Mesenchymal stem cell (in vitro differentiated cells and primary cell): Measurements from ENCODE around the gene TAMM41.

Experiments used
- DNase-seq: peaks from one replicate; pipeline ENCODE4 v3.0.0-alpha.2; 2013
- H2AFZ ChIP-seq: one replicate; pipeline ENCODE4 v1.6.1; 2013; ENCODE audit warnings: low read depth, mild to moderate bottlenecking, control low read depth, inconsistent platforms, low read length, moderate library complexity
- H2AK5ac ChIP-seq: 2 replicates; pipeline ENCODE4 v1.6.1; 2013; ENCODE audit warnings: low read length, moderate library complexity, mild to moderate bottlenecking, inconsistent platforms; ENCODE audit not compliant: severe bottlenecking
- H2BK120ac ChIP-seq: one replicate; pipeline ENCODE4 v1.6.1; 2013; ENCODE audit warnings: low read depth, mild to moderate bottlenecking, inconsistent platforms, low read length, moderate library complexity
- H2BK12ac ChIP-seq, 2 experiments: one replicate each; pipeline ENCODE4 v1.6.1; 2013; ENCODE audit warnings: inconsistent platforms in 2 of 2, low read length in 2 of 2, mild to moderate bottlenecking in 2 of 2, moderate library complexity in 2 of 2, control low read depth in 1 of 2
- H2BK15ac ChIP-seq: one replicate; pipeline ENCODE4 v1.6.1; 2013; ENCODE audit warnings: mild to moderate bottlenecking, low read depth, inconsistent platforms; ENCODE audit not compliant: poor library complexity, severe bottlenecking
- H2BK5ac ChIP-seq: 2 replicates; pipeline ENCODE4 v1.6.1; 2013; ENCODE audit warnings: low read depth, mild to moderate bottlenecking, low read length, control low read depth, inconsistent platforms; ENCODE audit not compliant: poor library complexity, severe bottlenecking
- H3K14ac ChIP-seq, 2 experiments: one replicate each; pipeline ENCODE4 v1.6.1; 2013; ENCODE audit warnings: inconsistent platforms in 2 of 2, low read length in 2 of 2, control low read depth in 1 of 2, mild to moderate bottlenecking in 1 of 2, moderate library complexity in 1 of 2
- H3K18ac ChIP-seq, 2 experiments: one replicate each; pipeline ENCODE4 v1.6.1; 2013; ENCODE audit warnings: inconsistent platforms in 2 of 2, low read length in 2 of 2, control low read depth in 1 of 2, low read depth in 1 of 2, mild to moderate bottlenecking in 1 of 2
- H3K23ac ChIP-seq, 2 experiments: one replicate each; pipeline ENCODE4 v1.6.1; 2013; ENCODE audit warnings: inconsistent platforms in 2 of 2, low read length in 2 of 2, mild to moderate bottlenecking in 2 of 2, moderate library complexity in 2 of 2, control low read depth in 1 of 2
- H3K27ac ChIP-seq: 2 replicates; pipeline ENCODE4 v1.5.1; 2013; ENCODE audit warnings: mild to moderate bottlenecking, moderate library complexity, low read length, control low read depth, inconsistent platforms; ENCODE audit not compliant: poor library complexity, severe bottlenecking
- H3K27me3 ChIP-seq, 2 experiments: 2 replicates each; pipeline versions ENCODE4 v1.6.1 to v1.7.0; 2013; ENCODE audit warnings: low read length in 2 of 2, mild to moderate bottlenecking in 2 of 2, moderate library complexity in 2 of 2, control low read depth in 1 of 2, inconsistent platforms in 1 of 2; ENCODE audit not compliant: control insufficient read depth in 1 of 2, insufficient read depth in 1 of 2
- H3K36me3 ChIP-seq, 2 experiments: 2 replicates each; pipeline versions ENCODE4 v1.6.1 to v1.7.0; 2013; ENCODE audit warnings: low read length in 2 of 2, control low read depth in 1 of 2, inconsistent platforms in 1 of 2, low read depth in 1 of 2, mild to moderate bottlenecking in 1 of 2; ENCODE audit not compliant: insufficient read depth in 2 of 2, control insufficient read depth in 1 of 2
- H3K4ac ChIP-seq, 2 experiments: one replicate each; pipeline ENCODE4 v1.6.1; 2013; ENCODE audit warnings: inconsistent platforms in 2 of 2, low read length in 2 of 2, mild to moderate bottlenecking in 2 of 2, moderate library complexity in 2 of 2, control low read depth in 1 of 2, low read depth in 1 of 2
- H3K4me1 ChIP-seq: 2 replicates; pipeline ENCODE4 v1.6.1; 2013; ENCODE audit warnings: low read depth, low read length, control low read depth; ENCODE audit not compliant: control insufficient read depth, insufficient read depth
- H3K4me2 ChIP-seq: 2 replicates; pipeline ENCODE4 v1.6.1; 2013; ENCODE audit warnings: low read length, mild to moderate bottlenecking, inconsistent platforms; ENCODE audit not compliant: poor library complexity, severe bottlenecking
- H3K4me3 ChIP-seq, 2 experiments: 2 replicates each; pipeline versions ENCODE4 v1.5.1 to v1.7.0; 2013; ENCODE audit warnings: low read length in 2 of 2, mild to moderate bottlenecking in 2 of 2, control low read depth in 1 of 2, low read depth in 1 of 2; ENCODE audit not compliant: insufficient read depth in 1 of 2
- H3K79me1 ChIP-seq: replicated peaks from 2 replicates; pipeline ENCODE4 v1.6.1; 2013; ENCODE audit warnings: mild to moderate bottlenecking, control low read depth, low read length, inconsistent platforms; ENCODE audit not compliant: poor library complexity, severe bottlenecking
- H3K9ac ChIP-seq: 2 replicates; pipeline ENCODE4 v1.7.0; 2013; ENCODE audit warnings: mild to moderate bottlenecking, low read length, moderate library complexity
- H3K9me3 ChIP-seq: 2 replicates; pipeline ENCODE4 v1.7.0; 2013; ENCODE audit warnings: mild to moderate bottlenecking, low read length; ENCODE audit not compliant: control insufficient read depth
- H4K8ac ChIP-seq: one replicate; pipeline ENCODE4 v1.6.1; 2013; ENCODE audit warnings: inconsistent platforms, mild to moderate bottlenecking, low read length, moderate library complexity
- H4K91ac ChIP-seq: one replicate; pipeline ENCODE4 v1.6.1; 2013; ENCODE audit warnings: mild to moderate bottlenecking, low read length, inconsistent platforms
- WGBS: methylation state at CpG from one replicate; pipeline ENCODE4 v1.1.7; 2013; ENCODE audit warnings: mixed read lengths; 5-methylcytosine and 5-hydroxymethylcytosine counted together

Gene TAMM41

GRCh38 chr3:11850003-11850402, 3.3 kb upstream of the TAMM41 start:
- Histone ChIP-seq H3K14ac (no peak overlapping the region), H2BK5ac (no peak overlapping the region), H3K27me3 (peaks cover 20 to 27% of the 10 kb centered on the region in 2 experiments), H3K4me3 (no peak overlapping the region), H3K79me1 (peaks cover 2% of the 10 kb centered on the region), H2BK15ac (no peak overlapping the region), H3K9me3 (peaks cover 15% of the 10 kb centered on the region), H3K23ac (no peak overlapping the region), H3K4me1 (no peaks in the 10 kb centered on the region), H2AK5ac (no peak overlapping the region), H3K9ac (no peak overlapping the region), H2AFZ (no peak overlapping the region), H3K27ac (no peak overlapping the region), H2BK12ac (no peak overlapping the region), H2BK120ac (no peak overlapping the region), H4K8ac (no peak overlapping the region), H3K18ac (no peak overlapping the region), H4K91ac (no peak overlapping the region), H3K4me2 (no peak overlapping the region), H3K36me3 (no peaks in the 10 kb centered on the region), H3K4ac (no peak overlapping the region)
- DNase-seq, result no peak
- WGBS, result 60% methylated on average over 4 of the region's 4 CpGs

GRCh38 chr3:11847607-11848006, 922 bp upstream of the TAMM41 start:
- Histone ChIP-seq H2BK120ac (no peak overlapping the region), H2AK5ac (no peak overlapping the region), H3K9me3 (no peaks in the 10 kb centered on the region), H3K14ac (no peak overlapping the region), H3K27me3 (peaks cover 10 to 15% of the 10 kb centered on the region in 2 experiments), H2BK5ac (no peak overlapping the region), H3K23ac (no peak overlapping the region), H3K9ac (peak overlapping the region; percentile 96), H3K36me3 (peaks cover 10 to 19% of the 10 kb centered on the region in 2 experiments), H4K8ac (no peak overlapping the region), H3K4me3 (no peak overlapping the region), H4K91ac (no peak overlapping the region), H3K79me1 (peaks cover 10% of the 10 kb centered on the region), H2BK12ac (no peak overlapping the region), H2BK15ac (no peak overlapping the region), H3K4ac (no peak overlapping the region), H2AFZ (no peak overlapping the region), H3K4me1 (peaks cover 2% of the 10 kb centered on the region), H3K27ac (no peak overlapping the region), H3K18ac (no peak overlapping the region), H3K4me2 (no peak overlapping the region)
- no peak for DNase-seq
- 59% methylated on average over 1 of the region's 1 CpG for WGBS

- Histone ChIP-seq H3K4me1 (peaks cover 2% of the 10 kb centered on the region), H2BK15ac (no peak overlapping the region), H3K27ac (no peak overlapping the region), H4K91ac (no peak overlapping the region), H4K8ac (no peak overlapping the region), H2BK120ac (no peak overlapping the region), H3K4ac (peak overlapping the region in 1 of 2 experiments; percentile 27), H2BK12ac (no peak overlapping the region), H3K79me1 (peaks cover 14% of the 10 kb centered on the region), H3K9ac (peak overlapping the region; percentile 96), H2AK5ac (no peak overlapping the region), H3K18ac (no peak overlapping the region), H3K14ac (no peak overlapping the region), H3K27me3 (no peaks in the 10 kb centered on the region), H3K36me3 (peaks cover 20 to 34% of the 10 kb centered on the region in 2 experiments), H3K4me3 (peak overlapping the region in 1 of 2 experiments; percentile 99), H2AFZ (no peak overlapping the region), H3K23ac (no peak overlapping the region), H3K4me2 (peak overlapping the region; percentile 68), H2BK5ac (no peak overlapping the region), H3K9me3 (no peaks in the 10 kb centered on the region)
- DNase-seq, result no peak
- 46% methylated on average over 4 of the region's 5 CpGs for WGBS
These were observed 1.0 kb downstream of the TAMM41 start for GRCh38 chr3:11845651-11846050.

- Histone ChIP-seq H3K27ac (no peak overlapping the region), H4K8ac (no peak overlapping the region), H3K18ac (no peak overlapping the region), H2AFZ (no peak overlapping the region), H3K4me1 (peaks cover 2% of the 10 kb centered on the region), H2BK12ac (no peak overlapping the region), H3K79me1 (peaks cover 20% of the 10 kb centered on the region), H3K4ac (no peak overlapping the region), H3K36me3 (peaks cover 26 to 42% of the 10 kb centered on the region in 2 experiments), H3K14ac (no peak overlapping the region), H3K23ac (no peak overlapping the region), H3K9me3 (peaks cover 3% of the 10 kb centered on the region), H2BK120ac (no peak overlapping the region), H2BK5ac (no peak overlapping the region), H3K4me3 (peak overlapping the region in 1 of 2 experiments; percentile 99), H2BK15ac (no peak overlapping the region), H3K4me2 (no peak overlapping the region), H4K91ac (no peak overlapping the region), H3K9ac (peak overlapping the region; percentile 96), H3K27me3 (no peaks in the 10 kb centered on the region), H2AK5ac (no peak overlapping the region)
- WGBS, result 76% methylated on average over 5 of the region's 5 CpGs
- DNase-seq, result no peak
These were observed 1.8 kb downstream of the TAMM41 start for GRCh38 chr3:11844891-11845290.
